ENCODE results near the gene KRTAP19-1.
"Not testable (repeated sequence)": the region's sequence is repeated elsewhere in the genome, so short reads cannot be mapped to it uniquely, and the experiment has no call there.

The KRTAP19-1 gene

GRCh38 chr21:30480145-30480544 is at the start of gene KRTAP19-1:
KRTAP19-1 (minus strand) TSS chr21:30480367; CDS start chr21:30480317, 50 bp downstream.
- no peak for DNase-seq (ENCODE audit: low read depth)

- DNase-seq (ENCODE audit: low read depth): no peak
These were observed 38.7 kb upstream of the KRTAP19-1 start for GRCh38 chr21:30518876-30519275.

- DNase-seq (ENCODE audit: low read depth): no peak
These were observed 35.5 kb upstream of the KRTAP19-1 start for GRCh38 chr21:30515681-30516080.

GRCh38 chr21:30505621-30506205 is 25.5 kb upstream of the KRTAP19-1 start:
- DNase-seq (ENCODE audit: low read depth): not testable (repeated sequence)

- DNase-seq (ENCODE audit: low read depth): no peak
These were observed 21.9 kb upstream of the KRTAP19-1 start, which contains the start of gene KRTAP19-5 for GRCh38 chr21:30502041-30502440. KRTAP19-5 (minus strand) TSS chr21:30502141; CDS start chr21:30502090, 51 bp downstream.

- no peak for DNase-seq (ENCODE audit: low read depth)
These were observed 16.9 kb upstream of the KRTAP19-1 start, which contains the start of gene KRTAP19-4 for GRCh38 chr21:30497065-30497464. KRTAP19-4 (minus strand) TSS chr21:30497165; CDS start chr21:30497110, 55 bp downstream.

GRCh38 chr21:30491963-30492428 is 11.8 kb upstream of the KRTAP19-1 start, which contains the start of gene KRTAP19-3:
KRTAP19-3 (minus strand) TSS chr21:30492013; CDS start chr21:30491957, 56 bp downstream.
- DNase-seq (ENCODE audit: low read depth): no peak

GRCh38 chr21:30487336-30487735 is 7.2 kb upstream of the KRTAP19-1 start, which contains the start of gene KRTAP19-2:
KRTAP19-2 (minus strand) TSS chr21:30487436; CDS start chr21:30487348, 88 bp downstream.
- DNase-seq (ENCODE audit: low read depth): no peak

- DNase-seq (ENCODE audit: low read depth): no peak
These were observed 6.0 kb upstream of the KRTAP19-1 start for GRCh38 chr21:30486180-30486579.

GRCh38 chr21:30482130-30482529 is 2.0 kb upstream of the KRTAP19-1 start:
- no peak for DNase-seq (ENCODE audit: low read depth)

GRCh38 chr21:30479259-30479658 is 908 bp downstream of the KRTAP19-1 start:
- DNase-seq (ENCODE audit: low read depth): no peak

GRCh38 chr21:30478004-30478403 is 2.2 kb downstream of the KRTAP19-1 start:
- no peak for DNase-seq (ENCODE audit: low read depth)

GRCh38 chr21:30468900-30469714 is 11.1 kb downstream of the KRTAP19-1 start:
- DNase-seq (ENCODE audit: low read depth): no peak

- DNase-seq (ENCODE audit: low read depth): no peak
These were observed 16.5 kb downstream of the KRTAP19-1 start for GRCh38 chr21:30463713-30464112.

GRCh38 chr21:30448514-30448913 is 31.7 kb downstream of the KRTAP19-1 start:
- no peak for DNase-seq (ENCODE audit: low read depth)

- no peak for DNase-seq (ENCODE audit: low read depth)
These were observed 33.1 kb downstream of the KRTAP19-1 start for GRCh38 chr21:30447056-30447455.

- no peak for DNase-seq (ENCODE audit: low read depth)
These were observed 36.0 kb downstream of the KRTAP19-1 start for GRCh38 chr21:30444204-30444603.

GRCh38 chr21:30443226-30443625 is 36.9 kb downstream of the KRTAP19-1 start:
- no peak for DNase-seq (ENCODE audit: low read depth)

- DNase-seq (ENCODE audit: low read depth): no peak
These were observed 40.2 kb downstream of the KRTAP19-1 start, which contains the start of gene KRTAP15-1 for GRCh38 chr21:30439975-30440374. KRTAP15-1 (plus strand) TSS chr21:30440275; CDS start chr21:30440328, 53 bp downstream.

GRCh38 chr21:30437010-30437565 is 43.1 kb downstream of the KRTAP19-1 start:
- DNase-seq (ENCODE audit: low read depth): no peak

GRCh38 chr21:30434033-30434631 is 46.0 kb downstream of the KRTAP19-1 start:
- no peak for DNase-seq (ENCODE audit: low read depth)

GRCh38 chr21:30430170-30430655 is 50.0 kb downstream of the KRTAP19-1 start, which contains the start of gene KRTAP13-4:
KRTAP13-4 (plus strand) TSS chr21:30430220; CDS start chr21:30430276, 56 bp downstream.
- no peak for DNase-seq (ENCODE audit: low read depth)

Measured in stimulated activated CD4-positive, alpha-beta T cell treated with anti-CD3 and anti-CD28 coated beads, Interleukin-2, amount 100 ng/mL, for 4 hours (primary cell).